GM23248 (cell line): ENCODE data around the gene NCBP3.

Experiments used
- EZH2 ChIP-seq: fragments of 200-600 bp; sonication (generic); IDR thresholded peaks from 2 replicates; pipeline ENCODE4 v1.6.1; 2018; ENCODE audit warnings: antibody characterized with exemption, mild to moderate bottlenecking; ENCODE audit not compliant: insufficient read depth, poor library complexity, severe bottlenecking
- EZH2phosphoT487 ChIP-seq: fragments of 200-600 bp; sonication (generic); IDR thresholded peaks from 2 replicates; pipeline ENCODE4 v1.6.1; 2018; ENCODE audit warnings: antibody characterized with exemption, moderate library complexity, mild to moderate bottlenecking, low read depth; ENCODE audit not compliant: insufficient read depth

DNA sequence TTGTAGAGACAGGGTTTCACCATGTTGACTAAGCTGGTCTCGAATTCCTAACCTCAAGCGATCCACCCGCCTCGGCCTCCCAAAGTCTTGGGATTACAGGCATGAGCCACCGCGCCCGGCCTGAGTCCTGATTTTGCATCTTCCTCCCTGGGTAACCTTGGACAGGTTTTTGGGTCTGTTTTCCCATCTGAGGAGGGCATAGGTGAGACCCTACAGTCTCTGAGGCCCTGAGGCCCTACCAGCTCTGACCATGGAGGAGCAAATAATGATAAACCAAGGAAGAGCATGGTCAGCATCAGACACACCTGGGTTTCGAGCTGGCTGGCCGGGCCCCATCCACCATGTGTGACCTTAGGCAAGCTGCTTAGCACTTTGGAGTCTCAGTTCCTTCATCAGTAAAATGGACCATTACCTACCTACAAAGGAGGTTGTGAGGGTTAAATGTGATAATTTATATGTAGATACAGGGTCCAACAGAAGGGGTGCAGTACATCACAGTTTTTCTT is 1.2 kb upstream of the NCBP3 start:
- TF ChIP-seq EZH2phosphoT487 (no peak), EZH2 (no peak)
